ENCODE data around the gene CHAC1. TPM values are rescaled to one million over a fixed set of nuclear protein-coding genes. Genes with fewer than 3 reads are reported as not detected.

The CHAC1 gene
- total RNA-seq, 1 experiment from 2014 or later, result 11.6 TPM

DNA sequence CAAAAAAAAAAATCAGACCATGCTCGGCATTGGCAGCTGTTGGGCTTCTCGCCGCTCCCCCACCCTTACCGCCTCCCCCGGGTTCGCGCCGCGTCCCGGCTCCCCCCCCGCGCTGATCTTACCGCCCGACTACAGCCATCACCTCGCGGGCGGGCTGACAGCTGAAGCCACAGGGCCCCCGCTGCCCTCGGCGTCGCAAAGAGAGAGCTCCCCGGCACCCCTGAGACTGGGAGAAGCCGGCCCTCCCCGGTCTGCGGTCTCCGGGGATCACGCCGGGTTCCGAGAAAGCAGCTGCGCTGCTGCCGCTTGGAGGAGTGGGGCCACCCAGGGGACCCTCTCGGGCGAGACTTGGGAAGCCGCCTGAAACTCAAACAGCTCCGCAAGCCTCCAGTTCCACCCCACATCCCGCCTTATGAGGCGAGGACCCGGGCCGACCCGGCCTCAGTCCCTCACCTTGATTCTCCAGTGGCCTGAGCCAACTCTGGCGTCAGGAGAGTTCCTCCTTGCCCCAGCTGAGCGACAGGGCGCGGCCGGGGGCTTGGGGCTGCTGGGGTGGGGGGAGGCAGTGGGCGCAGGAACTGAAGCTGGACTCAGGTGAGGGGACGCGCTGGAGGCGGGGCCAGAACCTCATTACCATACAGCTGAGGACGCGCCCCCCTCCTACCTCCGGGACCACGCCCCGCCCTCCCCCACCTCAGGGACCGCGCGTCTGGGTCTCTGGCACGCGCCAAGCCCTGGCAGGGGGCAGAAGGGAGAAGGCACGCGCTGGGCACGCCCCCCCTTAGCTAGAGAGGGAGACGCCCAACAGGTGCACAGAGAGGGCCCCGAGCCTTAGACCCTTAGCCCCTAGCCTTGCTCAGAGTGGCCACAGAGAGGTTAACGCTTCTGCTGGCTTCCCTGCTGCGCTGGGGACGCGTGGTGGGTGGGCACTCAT is 25.1 kb upstream of the CHAC1 start:
- H3K9me3 ChIP-seq (ENCODE audit: low read depth, low read length, poor library complexity, severe bottlenecking), result no peaks in the 10 kb centered on the region
- H3K27ac ChIP-seq (ENCODE audit: low read depth, low read length, poor library complexity, severe bottlenecking), result no peak overlapping the region
- no peaks in the 10 kb centered on the region for H3K36me3 ChIP-seq (ENCODE audit: insufficient read depth, low read length, poor library complexity, severe bottlenecking)
- TF ChIP-seq EZH2 (IDR thresholded peaks at IDR 0.05; ENCODE audit: borderline replicate concordance, low read depth, low read length, poor library complexity, severe bottlenecking), result no peak
- TF ChIP-seq, protein P1, sequence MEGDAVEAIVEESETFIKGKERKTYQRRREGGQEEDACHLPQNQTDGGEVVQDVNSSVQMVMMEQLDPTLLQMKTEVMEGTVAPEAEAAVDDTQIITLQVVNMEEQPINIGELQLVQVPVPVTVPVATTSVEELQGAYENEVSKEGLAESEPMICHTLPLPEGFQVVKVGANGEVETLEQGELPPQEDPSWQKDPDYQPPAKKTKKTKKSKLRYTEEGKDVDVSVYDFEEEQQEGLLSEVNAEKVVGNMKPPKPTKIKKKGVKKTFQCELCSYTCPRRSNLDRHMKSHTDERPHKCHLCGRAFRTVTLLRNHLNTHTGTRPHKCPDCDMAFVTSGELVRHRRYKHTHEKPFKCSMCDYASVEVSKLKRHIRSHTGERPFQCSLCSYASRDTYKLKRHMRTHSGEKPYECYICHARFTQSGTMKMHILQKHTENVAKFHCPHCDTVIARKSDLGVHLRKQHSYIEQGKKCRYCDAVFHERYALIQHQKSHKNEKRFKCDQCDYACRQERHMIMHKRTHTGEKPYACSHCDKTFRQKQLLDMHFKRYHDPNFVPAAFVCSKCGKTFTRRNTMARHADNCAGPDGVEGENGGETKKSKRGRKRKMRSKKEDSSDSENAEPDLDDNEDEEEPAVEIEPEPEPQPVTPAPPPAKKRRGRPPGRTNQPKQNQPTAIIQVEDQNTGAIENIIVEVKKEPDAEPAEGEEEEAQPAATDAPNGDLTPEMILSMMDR (conservative IDR thresholded peaks at IDR 0.05; ENCODE audit: low read depth, low read length), result no peak
- peaks cover 66% of the 10 kb centered on the region for H3K27me3 ChIP-seq (replicated peaks; ENCODE audit: insufficient read depth, low read depth, low read length, poor library complexity)
- peaks cover 52% of the 10 kb centered on the region for H3K4me1 ChIP-seq (ENCODE audit: insufficient read depth, low read length, poor library complexity, severe bottlenecking)
- no peak for DNase-seq (ENCODE audit: low spot score)
- intact Hi-C loops (cut with micrococcal nuclease; ENCODE audit: unreplicated experiment), result no loop called here
- BruUV-seq (replicated peaks), result no TSS peak
- peak overlapping the region; percentile 38 for H3K4me3 ChIP-seq (ENCODE audit: low read depth, low read length, poor library complexity, severe bottlenecking)
- CTCF ChIA-PET, result interaction anchor here (0.6 to 0.7 kb wide), 3 partner anchors 30 to 44 kb away, joined by 5 to 9 read pairs (median 6); no protein-coding TSS in a partner anchor
- POLR2A ChIA-PET (ENCODE audit: low non-redundant PET), result interaction anchor here (0.5 to 1.1 kb wide), 5 partner anchors 10 to 336 kb away, joined by 3 to 9 read pairs (median 5); no protein-coding TSS in a partner anchor

DNA sequence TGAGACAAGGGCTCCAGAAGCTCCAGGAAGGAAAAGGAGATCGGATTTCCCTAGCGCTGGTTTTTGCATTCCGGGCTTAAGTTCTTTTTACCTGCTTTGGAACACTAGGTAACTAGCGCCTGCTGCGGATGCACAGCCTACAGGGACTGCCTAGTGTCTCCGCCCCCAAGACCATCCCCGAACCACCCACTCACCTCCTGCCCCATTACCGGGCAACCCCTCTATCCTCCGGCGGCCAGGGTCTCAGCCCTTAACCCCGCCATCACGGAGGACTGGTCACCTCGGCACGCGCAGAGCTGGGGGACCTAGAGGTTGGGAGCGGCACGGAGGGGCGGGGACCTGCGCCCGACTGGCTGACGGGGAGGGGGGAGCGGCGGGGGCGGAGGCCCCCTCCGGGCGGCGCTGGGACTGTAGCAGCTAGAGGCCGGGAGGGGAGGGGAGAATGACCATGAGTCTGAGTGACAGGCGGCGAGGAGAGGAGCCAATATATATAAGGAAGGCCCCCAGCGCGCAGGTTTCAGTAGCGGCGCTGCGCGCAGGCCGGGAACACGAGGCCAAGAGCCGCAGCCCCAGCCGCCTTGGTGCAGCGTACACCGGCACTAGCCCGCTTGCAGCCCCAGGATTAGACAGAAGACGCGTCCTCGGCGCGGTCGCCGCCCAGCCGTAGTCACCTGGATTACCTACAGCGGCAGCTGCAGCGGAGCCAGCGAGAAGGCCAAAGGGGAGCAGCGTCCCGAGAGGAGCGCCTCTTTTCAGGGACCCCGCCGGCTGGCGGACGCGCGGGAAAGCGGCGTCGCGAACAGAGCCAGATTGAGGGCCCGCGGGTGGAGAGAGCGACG is 24.2 kb upstream of the CHAC1 start, which contains the start of gene DLL4:
DLL4 (plus strand) TSS at position 520 of the 839 bp plus-strand sequence. CDS start 329 bp downstream, outside the sequence.
- no peak within 1 kb of the TSS for H3K27ac ChIP-seq (ENCODE audit: low read depth, low read length, poor library complexity, severe bottlenecking)

More for the DNA sequence above, 24.2 kb upstream of the CHAC1 start, which contains the start of gene DLL4:
- H3K4me3 ChIP-seq (ENCODE audit: low read depth, low read length, poor library complexity, severe bottlenecking), result peak within 1 kb of the TSS; percentile 38
- no peaks in the 10 kb centered on the region for H3K36me3 ChIP-seq (ENCODE audit: insufficient read depth, low read length, poor library complexity, severe bottlenecking)
- peak; percentile 71 for DNase-seq (ENCODE audit: low spot score)
- TF ChIP-seq, protein P1 (conservative IDR thresholded peaks at IDR 0.05; ENCODE audit: low read depth, low read length), result no peak
- peak; percentile 81 for TF ChIP-seq EZH2 (IDR thresholded peaks at IDR 0.05; ENCODE audit: borderline replicate concordance, low read depth, low read length, poor library complexity, severe bottlenecking)
- ChIA-PET CTCF (interaction anchor here (0.6 to 1.5 kb wide), 2 partner anchors 12 to 37 kb away, joined by 3 to 5 read pairs; no protein-coding TSS in a partner anchor), POLR2A (ENCODE audit: low non-redundant PET) (interaction anchor here (0.7 kb wide), 1 partner anchor 337 kb away, joined by 9 read pairs; no protein-coding TSS in a partner anchor)
- peaks cover 52% of the 10 kb centered on the region for H3K4me1 ChIP-seq (ENCODE audit: insufficient read depth, low read length, poor library complexity, severe bottlenecking)
- no peaks in the 10 kb centered on the region for H3K9me3 ChIP-seq (ENCODE audit: low read depth, low read length, poor library complexity, severe bottlenecking)
- intact Hi-C loops (cut with micrococcal nuclease; ENCODE audit: unreplicated experiment), result no loop called here
- peaks cover 66% of the 10 kb centered on the region for H3K27me3 ChIP-seq (replicated peaks; ENCODE audit: insufficient read depth, low read depth, low read length, poor library complexity)
- no TSS peak for BruUV-seq (replicated peaks)
